Right renal cortex interstitium (tissue), 3 donors: ENCODE measurements around the gene CBY2. TPM values are rescaled to one million over a fixed set of nuclear protein-coding genes. Genes with fewer than 3 reads are reported as not detected.
A peak's percentile ranks its signal among the peaks of the same experiment; 100 is the strongest.

Experiments
- DNase-seq, 3 donors: peaks; one replicate each; pipeline ENCODE4 v3.0.0-alpha.2; 2013; ENCODE audit warnings: low read depth in 3 of 3, low spot score in 2 of 3
- polyA plus RNA-seq, 3 donors: library from polyadenylated mRNA; unstranded; fragments of 120-200 nt; gene quantifications; one replicate each; pipeline ENCODE4 v1.2.1, GENCODE V29; 2013; ENCODE audit not compliant: insufficient read length in 3 of 3

Gene CBY2
- polyA plus RNA-seq, 3 donors: 0.44 to 0.91 (median 0.57) TPM

- no peak for DNase-seq
Measured at GRCh38 chr13:45700971-45701900, 884 bp upstream of the CBY2 start.

GRCh38 chr13:45702869-45703391 is 810 bp downstream of the CBY2 start:
- DNase-seq: no peak

- no peak for DNase-seq
Measured at GRCh38 chr13:45704211-45704739, 2.2 kb downstream of the CBY2 start.

- DNase-seq: no peak
Measured at GRCh38 chr13:45704854-45705695, 3.0 kb downstream of the CBY2 start.

- no peak for DNase-seq
Measured at GRCh38 chr13:45705918-45706317, 3.8 kb downstream of the CBY2 start.

- DNase-seq: no peak
Measured at GRCh38 chr13:45707516-45708100, 5.5 kb downstream of the CBY2 start.

- no peak for DNase-seq
Measured at GRCh38 chr13:45711951-45712350, 9.8 kb downstream of the CBY2 start.

GRCh38 chr13:45713106-45713690 is 11.1 kb downstream of the CBY2 start:
- DNase-seq: no peak

GRCh38 chr13:45713721-45714120 is 11.6 kb downstream of the CBY2 start:
- DNase-seq: no peak

- DNase-seq: no peak
Measured at GRCh38 chr13:45714170-45714569, 12.1 kb downstream of the CBY2 start.

GRCh38 chr13:45715351-45715750 is 13.2 kb downstream of the CBY2 start:
- DNase-seq: no peak

GRCh38 chr13:45717349-45717748 is 15.2 kb downstream of the CBY2 start:
- peak; percentile 8 to 33 (median 17) for DNase-seq

- peak in 1 of 3 donors; percentile 18 for DNase-seq
Measured at GRCh38 chr13:45718063-45718462, 15.9 kb downstream of the CBY2 start.

- no peak for DNase-seq
Measured at GRCh38 chr13:45718992-45719391, 16.9 kb downstream of the CBY2 start.

- DNase-seq: no peak
Measured at GRCh38 chr13:45721203-45721731, 19.1 kb downstream of the CBY2 start.

- no peak for DNase-seq
Measured at GRCh38 chr13:45723798-45724197, 21.7 kb downstream of the CBY2 start.

- DNase-seq: no peak
Measured at GRCh38 chr13:45728759-45729158, 26.6 kb downstream of the CBY2 start.

- DNase-seq: no peak
Measured at GRCh38 chr13:45731455-45731854, 29.3 kb downstream of the CBY2 start.

GRCh38 chr13:45732916-45733315 is 30.8 kb downstream of the CBY2 start:
- DNase-seq: no peak

GRCh38 chr13:45733361-45733760 is 31.2 kb downstream of the CBY2 start:
- no peak for DNase-seq
